NT2/D1 (cell line): ENCODE measurements around the gene RAB26.

Experiments
- YY1 ChIP-seq: IDR thresholded peaks from 2 replicates; pipeline ENCODE4 v1.6.1; 2011; ENCODE audit not compliant: insufficient read length, insufficient read depth
- ZNF274 ChIP-seq: IDR thresholded peaks from 2 replicates; pipeline ENCODE4 v1.6.1; 2011; ENCODE audit warnings: mild to moderate bottlenecking, low read depth, low read length

- TF ChIP-seq YY1 (no peak), ZNF274 (no peak)
These were observed 14.3 kb downstream of the RAB26 start for GRCh38 chr16:2162676-2163118.
